Loucy (cell line): ENCODE results near the gene KIFC3.

Source experiments
- H2AFZ ChIP-seq: fragments of 200-600 bp; sonication (generic); 2 replicates; pipeline ENCODE4 v1.6.0; 2016; ENCODE audit warnings: antibody characterized with exemption, mild to moderate bottlenecking, low read length, moderate library complexity
- H3F3A ChIP-seq: fragments of 200-600 bp; 2 replicates; pipeline ENCODE4 v1.6.0; 2016; ENCODE audit warnings: antibody characterized with exemption, low read depth, mild to moderate bottlenecking
- H3K27me3 ChIP-seq: fragments of 200-600 bp; sonication (generic); 2 replicates; pipeline ENCODE4 v1.6.1; 2014; ENCODE audit warnings: low read length, mild to moderate bottlenecking; ENCODE audit not compliant: insufficient read depth, poor library complexity, severe bottlenecking
- H3K36me3 ChIP-seq: fragments of 200-600 bp; sonication (generic); 2 replicates; pipeline ENCODE4 v1.6.1; 2016; ENCODE audit warnings: low read length; ENCODE audit not compliant: insufficient read depth
- H3K4me1 ChIP-seq: fragments of 200-600 bp; sonication (generic); 2 replicates; pipeline ENCODE4 v1.5.1; 2014; ENCODE audit warnings: low read length, mild to moderate bottlenecking; ENCODE audit not compliant: insufficient read depth, poor library complexity, severe bottlenecking
- H3K4me2 ChIP-seq: fragments of 200-600 bp; sonication (generic); 2 replicates; pipeline ENCODE4 v1.6.0; 2014; ENCODE audit warnings: antibody characterized with exemption, low read length, low read depth, mild to moderate bottlenecking; ENCODE audit not compliant: poor library complexity, severe bottlenecking
- H3K4me3 ChIP-seq: fragments of 200-600 bp; sonication (generic); 2 replicates; pipeline ENCODE4 v1.5.1; 2014; ENCODE audit warnings: low read length, mild to moderate bottlenecking, mixed read lengths; ENCODE audit not compliant: poor library complexity, severe bottlenecking
- H3K79me2 ChIP-seq: fragments of 200-600 bp; sonication (generic); 2 replicates; pipeline ENCODE4 v1.6.1; 2014; ENCODE audit warnings: low read length; ENCODE audit not compliant: insufficient read depth
- H3K9ac ChIP-seq: fragments of 200-600 bp; sonication (generic); 2 replicates; pipeline ENCODE4 v1.6.0; 2014; ENCODE audit warnings: mild to moderate bottlenecking, low read depth, low read length, moderate library complexity; ENCODE audit not compliant: poor library complexity, severe bottlenecking
- H3K9me2 ChIP-seq: fragments of 200-600 bp; sonication (generic); replicated peaks from 2 replicates; pipeline ENCODE4 v1.6.1; 2016; ENCODE audit warnings: low read depth, low read length, mixed read lengths
- H3K9me3 ChIP-seq: fragments of 200-600 bp; sonication (generic); 2 replicates; pipeline ENCODE4 v1.6.1; 2014; ENCODE audit warnings: mild to moderate bottlenecking, antibody characterized with exemption, low read length, low read depth; ENCODE audit not compliant: insufficient read depth
- H4K20me1 ChIP-seq: fragments of 200-600 bp; sonication (generic); 2 replicates; pipeline ENCODE4 v1.6.0; 2014; ENCODE audit warnings: antibody characterized with exemption, low read length, mild to moderate bottlenecking; ENCODE audit not compliant: insufficient read depth, poor library complexity, severe bottlenecking
- CTCF ChIP-seq: fragments of 200-600 bp; sonication (generic); conservative IDR thresholded peaks from 2 replicates; pipeline ENCODE4 v1.5.1; 2014; ENCODE audit warnings: mild to moderate bottlenecking, antibody characterized with exemption, low read length
- EZH2phosphoT487 ChIP-seq: fragments of 200-600 bp; IDR thresholded peaks from 2 replicates; pipeline ENCODE4 v1.6.1; 2018; ENCODE audit warnings: antibody characterized with exemption, mild to moderate bottlenecking, moderate library complexity, borderline replicate concordance

KIFC3 gene

GRCh38 chr16:57726433-57726947, 75.8 kb downstream of the KIFC3 start:
- no peaks in the 10 kb centered on the region for H4K20me1 ChIP-seq
- no peaks in the 10 kb centered on the region for H3K9me3 ChIP-seq
- no peak overlapping the region for H3K4me2 ChIP-seq
- no peaks in the 10 kb centered on the region for H3F3A ChIP-seq
- no peak overlapping the region for H3K4me3 ChIP-seq
- H2AFZ ChIP-seq = no peak overlapping the region
- TF ChIP-seq EZH2phosphoT487 (no peak), CTCF (no peak)
- H3K9me2 ChIP-seq = no peaks in the 10 kb centered on the region
- no peaks in the 10 kb centered on the region for H3K36me3 ChIP-seq
- no peak overlapping the region for H3K9ac ChIP-seq
- H3K27me3 ChIP-seq = no peaks in the 10 kb centered on the region
- H3K4me1 ChIP-seq = peaks cover 2% of the 10 kb centered on the region
- H3K79me2 ChIP-seq = no peaks in the 10 kb centered on the region

GRCh38 chr16:57725976-57726375, 76.3 kb downstream of the KIFC3 start:
- Histone ChIP-seq H3K9me3 (no peaks in the 10 kb centered on the region), H3K9ac (no peak overlapping the region), H3K4me3 (no peak overlapping the region), H4K20me1 (no peaks in the 10 kb centered on the region), H3F3A (no peaks in the 10 kb centered on the region), H3K36me3 (no peaks in the 10 kb centered on the region), H2AFZ (no peak overlapping the region), H3K4me2 (no peak overlapping the region), H3K27me3 (no peaks in the 10 kb centered on the region), H3K9me2 (no peaks in the 10 kb centered on the region), H3K79me2 (no peaks in the 10 kb centered on the region), H3K4me1 (peaks cover 2% of the 10 kb centered on the region)
- TF ChIP-seq CTCF (no peak), EZH2phosphoT487 (no peak)

GRCh38 chr16:57725554-57725953, 76.7 kb downstream of the KIFC3 start:
- Histone ChIP-seq H3K4me2 (no peak overlapping the region), H3F3A (no peaks in the 10 kb centered on the region), H3K36me3 (no peaks in the 10 kb centered on the region), H3K9ac (no peak overlapping the region), H3K27me3 (no peaks in the 10 kb centered on the region), H3K4me1 (peaks cover 2% of the 10 kb centered on the region), H3K79me2 (no peaks in the 10 kb centered on the region), H4K20me1 (no peaks in the 10 kb centered on the region), H3K9me2 (no peaks in the 10 kb centered on the region), H3K9me3 (no peaks in the 10 kb centered on the region), H2AFZ (no peak overlapping the region), H3K4me3 (no peak overlapping the region)
- TF ChIP-seq CTCF (no peak), EZH2phosphoT487 (no peak)
